ENCODE data around the gene ATXN7L1.

- TF ChIP-seq CTCF (IDR thresholded peaks at IDR 0.05) (no peak), POLR2A (IDR thresholded peaks at IDR 0.05) (no peak)
Measured at GRCh38 chr7:105765846-105766245, 110.6 kb downstream of the ATXN7L1 start.
